HG02852 (cell line): ENCODE results near the gene SRSF4.
"Not testable (repeated sequence)": the region's sequence is repeated elsewhere in the genome, so short reads cannot be mapped to it uniquely, and the experiment has no call there.

ENCODE experiments used
- ATAC-seq: cut with Tn5 transposase; IDR thresholded peaks from one replicate; pipeline ENCODE4 v1.9.1; 2021; ENCODE audit warnings: mild to moderate bottlenecking, moderate library complexity; ENCODE audit not compliant: unreplicated experiment

Gene SRSF4

GRCh38 chr1:29181413-29182225, at the start of gene SRSF4:
Gene SRSF4, minus strand, starts transcription at chr1:29181900. Its CDS starts 148 bp downstream, at chr1:29181752.
- ATAC-seq, result peak; percentile 76

- peak; percentile 94 for ATAC-seq
These were observed 49.1 kb upstream of the SRSF4 start, which contains the start of gene MECR for GRCh38 chr1:29230553-29231378. Gene MECR, minus strand, starts transcription at chr1:29230934. Its CDS starts 28 bp downstream, at chr1:29230906.

- no peak for ATAC-seq
These were observed 48.5 kb upstream of the SRSF4 start for GRCh38 chr1:29230204-29230552.

GRCh38 chr1:29227511-29227910, 45.8 kb upstream of the SRSF4 start:
- no peak for ATAC-seq

- ATAC-seq, result no peak
These were observed 43.7 kb upstream of the SRSF4 start for GRCh38 chr1:29225361-29225760.

- ATAC-seq, result no peak
These were observed 42.7 kb upstream of the SRSF4 start for GRCh38 chr1:29224356-29224837.

GRCh38 chr1:29223521-29223920, 41.8 kb upstream of the SRSF4 start:
- ATAC-seq, result no peak

- ATAC-seq, result no peak
These were observed 41.0 kb upstream of the SRSF4 start for GRCh38 chr1:29222686-29223085.

- not testable (repeated sequence) for ATAC-seq
These were observed 40.6 kb upstream of the SRSF4 start for GRCh38 chr1:29222260-29222659.

- no peak for ATAC-seq
These were observed 39.6 kb upstream of the SRSF4 start for GRCh38 chr1:29221296-29221695.

GRCh38 chr1:29218223-29218622, 36.5 kb upstream of the SRSF4 start:
- ATAC-seq, result no peak

- no peak for ATAC-seq
These were observed 35.9 kb upstream of the SRSF4 start for GRCh38 chr1:29217633-29218032.

GRCh38 chr1:29213055-29213454, 31.4 kb upstream of the SRSF4 start:
- no peak for ATAC-seq

- no peak for ATAC-seq
These were observed 29.7 kb upstream of the SRSF4 start for GRCh38 chr1:29211086-29212030.

- ATAC-seq, result no peak
These were observed 28.8 kb upstream of the SRSF4 start for GRCh38 chr1:29210278-29211085.

- no peak for ATAC-seq
These were observed 27.5 kb upstream of the SRSF4 start for GRCh38 chr1:29209173-29209572.

GRCh38 chr1:29208442-29208841, 26.7 kb upstream of the SRSF4 start:
- ATAC-seq, result no peak

GRCh38 chr1:29202584-29203340, 21.1 kb upstream of the SRSF4 start:
- no peak for ATAC-seq

GRCh38 chr1:29202053-29202452, 20.4 kb upstream of the SRSF4 start:
- no peak for ATAC-seq
